ENCODE results near the gene ASB15.

DNA sequence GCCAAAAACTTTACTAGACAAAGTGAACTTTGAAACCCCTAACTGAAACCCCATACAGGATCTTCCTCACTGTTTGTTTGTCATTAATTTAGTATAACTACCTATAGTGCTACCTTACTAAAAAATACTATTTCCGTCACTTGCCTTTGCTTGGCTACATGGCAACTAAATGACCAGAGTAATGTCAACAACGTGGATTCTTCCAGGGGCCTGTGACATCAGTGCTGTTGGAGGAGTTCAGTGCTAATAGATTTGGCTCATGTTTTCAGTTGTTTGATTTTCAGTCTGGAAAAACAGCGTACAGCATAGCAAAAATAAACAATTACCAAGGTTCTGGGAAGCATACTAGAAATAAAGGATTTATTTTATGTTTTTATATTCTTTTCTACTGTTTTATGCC, 3.0 kb upstream of the ASB15 start:
- no peak for TF ChIP-seq ZNF343 (CRISPR knock-in tag; IDR thresholded peaks at IDR 0.05)
- no peak for TF ChIP-seq EP300 (IDR thresholded peaks at IDR 0.05; ENCODE audit: low read depth in 2 of 2, low read length in 2 of 2)
- TF ChIP-seq EP300 (CRISPR knock-in tag; IDR thresholded peaks at IDR 0.05; ENCODE audit: borderline replicate concordance): no peak
- no peak for TF ChIP-seq POLR2A (IDR thresholded peaks at IDR 0.05; ENCODE audit: insufficient read depth in 1 of 2, low read depth in 2 of 2, low read length in 2 of 2)
- TF ChIP-seq HOXA7 (CRISPR knock-in tag; IDR thresholded peaks at IDR 0.05): no peak
